IPS-15b (cell line): ENCODE results near the gene PTPN6.

Experiments used
- H3K27me3 ChIP-seq: one replicate; pipeline ENCODE4 v1.6.1; 2013; ENCODE audit warnings: low read length; ENCODE audit not compliant: control insufficient read depth, insufficient read depth
- H3K36me3 ChIP-seq: one replicate; pipeline ENCODE4 v1.6.1; 2013; ENCODE audit warnings: low read length; ENCODE audit not compliant: control insufficient read depth, insufficient read depth
- H3K4me1 ChIP-seq: one replicate; pipeline ENCODE4 v1.6.1; 2013; ENCODE audit warnings: mild to moderate bottlenecking, low read length; ENCODE audit not compliant: control insufficient read depth, insufficient read depth
- H3K4me3 ChIP-seq: one replicate; pipeline ENCODE4 v1.5.1; 2013; ENCODE audit warnings: low read depth, low read length
- H3K9ac ChIP-seq: one replicate; pipeline ENCODE4 v1.6.1; 2013; ENCODE audit warnings: low read depth, mild to moderate bottlenecking, low read length
- H3K9me3 ChIP-seq: one replicate; pipeline ENCODE4 v1.6.1; 2013; ENCODE audit warnings: mild to moderate bottlenecking, low read length; ENCODE audit not compliant: control insufficient read depth, insufficient read depth

PTPN6 gene

GRCh38 chr12:6925540-6926279 lies 25.4 kb upstream of the PTPN6 start:
- peaks cover 22% of the 10 kb centered on the region for H3K36me3 ChIP-seq
- H3K9me3 ChIP-seq: no peaks in the 10 kb centered on the region
- H3K27me3 ChIP-seq: no peaks in the 10 kb centered on the region
- peaks cover 26% of the 10 kb centered on the region for H3K4me1 ChIP-seq
- H3K4me3 ChIP-seq: peak overlapping the region; percentile 62
- peak overlapping the region; percentile 66 for H3K9ac ChIP-seq

- Histone ChIP-seq H3K36me3 (peaks cover 9% of the 10 kb centered on the region), H3K4me3 (peak within 1 kb of the TSS; percentile 86), H3K4me1 (peaks cover 26% of the 10 kb centered on the region), H3K27me3 (no peaks in the 10 kb centered on the region), H3K9ac (peak within 1 kb of the TSS; percentile 74), H3K9me3 (no peaks in the 10 kb centered on the region)
Measured at GRCh38 chr12:6927379-6928021, 23.7 kb upstream of the PTPN6 start, which contains the start of gene ATN1. Gene ATN1, plus strand, starts transcription at chr12:6927959. Its CDS starts 6,043 bp downstream, at chr12:6934002.

- Histone ChIP-seq H3K4me3 (peak overlapping the region; percentile 86), H3K9ac (peak overlapping the region; percentile 74), H3K9me3 (no peaks in the 10 kb centered on the region), H3K36me3 (peaks cover 4% of the 10 kb centered on the region), H3K4me1 (peaks cover 26% of the 10 kb centered on the region), H3K27me3 (no peaks in the 10 kb centered on the region)
Measured at GRCh38 chr12:6928022-6928702, 23.0 kb upstream of the PTPN6 start.

- Histone ChIP-seq H3K4me1 (peaks cover 26% of the 10 kb centered on the region), H3K36me3 (peaks cover 6% of the 10 kb centered on the region), H3K27me3 (no peaks in the 10 kb centered on the region), H3K9ac (peak overlapping the region; percentile 74), H3K9me3 (no peaks in the 10 kb centered on the region), H3K4me3 (peak overlapping the region; percentile 86)
Measured at GRCh38 chr12:6928703-6929407, 22.3 kb upstream of the PTPN6 start.

- no peaks in the 10 kb centered on the region for H3K27me3 ChIP-seq
- no peaks in the 10 kb centered on the region for H3K9me3 ChIP-seq
- H3K4me3 ChIP-seq: peak overlapping the region; percentile 86
- peak overlapping the region; percentile 74 for H3K9ac ChIP-seq
- peaks cover 22% of the 10 kb centered on the region for H3K4me1 ChIP-seq
- peaks cover 15% of the 10 kb centered on the region for H3K36me3 ChIP-seq
Measured at GRCh38 chr12:6929466-6930452, 21.4 kb upstream of the PTPN6 start.

- no peaks in the 10 kb centered on the region for H3K27me3 ChIP-seq
- peaks cover 10% of the 10 kb centered on the region for H3K4me1 ChIP-seq
- H3K36me3 ChIP-seq: peaks cover 28% of the 10 kb centered on the region
- H3K9ac ChIP-seq: no peak overlapping the region
- H3K9me3 ChIP-seq: no peaks in the 10 kb centered on the region
- no peak overlapping the region for H3K4me3 ChIP-seq
Measured at GRCh38 chr12:6932766-6933165, 18.4 kb upstream of the PTPN6 start.

- no peaks in the 10 kb centered on the region for H3K27me3 ChIP-seq
- peaks cover 36% of the 10 kb centered on the region for H3K36me3 ChIP-seq
- H3K4me3 ChIP-seq: no peak overlapping the region
- H3K4me1 ChIP-seq: peaks cover 10% of the 10 kb centered on the region
- H3K9me3 ChIP-seq: no peaks in the 10 kb centered on the region
- H3K9ac ChIP-seq: no peak overlapping the region
Measured at GRCh38 chr12:6934110-6934509, 17.0 kb upstream of the PTPN6 start.

- H3K4me3 ChIP-seq: no peak overlapping the region
- H3K9ac ChIP-seq: no peak overlapping the region
- H3K36me3 ChIP-seq: peaks cover 37% of the 10 kb centered on the region
- no peaks in the 10 kb centered on the region for H3K27me3 ChIP-seq
- H3K9me3 ChIP-seq: no peaks in the 10 kb centered on the region
- no peaks in the 10 kb centered on the region for H3K4me1 ChIP-seq
Measured at GRCh38 chr12:6935371-6936193, 15.6 kb upstream of the PTPN6 start.

- H3K9me3 ChIP-seq: no peaks in the 10 kb centered on the region
- no peak overlapping the region for H3K9ac ChIP-seq
- H3K4me1 ChIP-seq: no peaks in the 10 kb centered on the region
- no peaks in the 10 kb centered on the region for H3K27me3 ChIP-seq
- H3K36me3 ChIP-seq: peaks cover 38% of the 10 kb centered on the region
- no peak overlapping the region for H3K4me3 ChIP-seq
Measured at GRCh38 chr12:6936194-6936635, 14.9 kb upstream of the PTPN6 start.
